ENCODE data around the gene DEPP1.
A peak's percentile ranks its signal among the peaks of the same experiment; 100 is the strongest.

DEPP1 gene

GRCh38 chr10:44978213-44978569 is 418 bp downstream of the DEPP1 start:
- DNase-seq, result no peak

GRCh38 chr10:44977287-44978212 is 1.1 kb downstream of the DEPP1 start:
- DNase-seq, result no peak

DNA sequence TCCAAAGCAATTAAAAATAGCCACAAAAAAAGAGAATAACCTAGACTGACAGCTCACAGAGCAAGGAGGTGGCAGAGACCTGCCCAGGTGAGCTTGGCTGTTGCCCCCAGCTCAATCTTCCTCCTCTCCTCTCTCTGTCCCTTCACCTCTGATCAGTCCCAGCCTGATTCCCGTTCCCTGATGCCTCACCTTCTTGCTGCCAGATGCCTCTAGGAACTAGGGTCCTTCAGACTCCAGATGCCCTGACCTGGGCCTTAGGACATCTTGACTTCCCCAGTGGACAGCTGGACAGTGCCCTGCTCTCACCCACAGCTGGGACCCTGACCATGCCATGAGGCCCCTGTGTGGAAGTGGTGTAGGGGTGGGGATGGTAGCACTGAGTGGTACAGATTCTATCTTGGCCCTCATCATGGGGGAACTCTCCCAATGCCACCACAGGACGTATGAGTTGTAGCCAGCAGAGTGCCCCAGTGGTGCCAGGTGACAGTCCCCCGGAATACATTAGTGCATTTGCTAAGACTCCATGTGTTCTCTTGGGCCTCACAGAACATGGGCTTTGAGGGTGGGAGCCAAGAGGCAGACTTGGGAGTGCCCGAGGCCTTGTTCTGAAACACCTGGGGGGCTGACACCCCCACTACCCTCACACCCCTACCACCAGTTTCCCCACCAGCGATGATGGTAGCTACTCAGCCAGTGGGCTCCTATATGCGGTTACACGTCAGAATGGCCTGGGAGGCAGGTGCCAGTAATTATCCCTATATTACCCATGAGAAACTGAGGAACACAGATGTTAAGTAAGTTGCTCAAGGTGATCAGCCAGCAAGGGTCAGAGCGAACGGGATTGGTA is 2.0 kb downstream of the DEPP1 start:
- DNase-seq, result no peak

DNA sequence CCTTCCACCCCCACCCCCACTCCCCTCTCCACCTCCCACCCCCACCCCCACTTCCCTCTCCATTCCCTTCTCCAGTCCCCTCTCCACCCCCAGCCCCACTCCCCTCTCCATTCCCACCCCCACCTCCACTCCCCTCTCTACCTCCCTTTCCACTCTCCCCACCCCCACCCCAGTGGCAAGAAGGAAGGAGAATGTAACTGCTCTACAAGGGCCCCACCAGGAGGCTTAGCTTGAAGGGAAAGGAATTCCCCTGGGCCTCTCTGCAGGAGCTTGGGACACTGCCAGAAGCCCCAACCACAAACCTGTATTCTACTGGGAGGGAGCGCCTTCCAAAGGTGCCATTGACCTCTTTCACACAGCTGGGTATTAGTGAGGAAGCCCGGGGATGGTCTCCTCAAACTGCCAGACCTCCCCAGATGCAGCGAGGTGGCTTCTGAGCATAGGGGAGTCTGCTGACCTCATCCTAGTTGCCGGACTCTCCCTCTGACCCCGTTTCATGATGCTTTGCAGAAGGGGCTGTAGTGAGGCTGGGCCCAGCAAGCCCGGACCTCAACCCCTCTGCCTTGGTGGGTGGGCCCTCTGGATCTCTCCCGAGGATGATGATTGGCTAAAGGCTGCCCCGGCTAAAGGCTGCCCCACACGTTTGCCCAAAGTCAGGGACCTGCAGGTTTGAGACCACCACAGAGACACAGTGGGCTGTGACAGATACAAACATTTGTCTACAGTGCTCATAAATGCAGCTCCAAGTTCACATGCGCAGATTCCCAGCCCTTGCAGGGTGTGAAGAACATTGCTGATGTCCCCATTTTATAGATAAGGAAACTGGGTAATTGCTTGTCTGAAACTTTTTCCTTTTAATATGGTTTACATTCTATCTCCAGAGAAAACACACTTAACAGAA is 2.9 kb downstream of the DEPP1 start:
- peak; percentile 69 for DNase-seq

- DNase-seq, result peak; percentile 93
Measured at GRCh38 chr10:44974628-44975430, 3.8 kb downstream of the DEPP1 start.

DNA sequence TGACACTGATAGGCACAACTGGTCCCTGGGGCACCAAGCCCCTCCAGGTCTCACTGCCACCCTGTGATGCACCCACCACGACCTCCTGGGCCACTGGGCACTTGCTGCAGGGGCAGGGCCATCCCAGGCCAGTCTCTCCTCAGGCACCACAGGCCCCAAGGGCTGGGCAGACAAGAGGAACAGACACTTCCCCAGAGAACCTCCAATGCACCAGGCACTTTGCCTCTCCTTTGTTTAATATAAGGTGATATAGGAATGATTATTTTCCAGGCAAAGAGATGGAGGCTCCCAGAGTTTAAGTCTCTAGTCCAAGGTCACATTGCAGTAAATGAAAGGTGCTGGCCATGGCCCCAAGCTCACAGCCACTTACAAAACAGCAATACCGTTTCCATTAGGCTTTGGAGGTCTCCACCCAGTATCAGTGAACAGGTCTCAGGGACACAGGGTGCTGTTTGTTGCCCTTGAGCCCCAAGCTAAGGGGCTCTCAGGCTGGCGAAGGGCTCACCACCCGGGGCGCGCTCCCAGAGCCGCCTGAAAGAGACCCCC is 4.5 kb downstream of the DEPP1 start:
- peak; percentile 30 for DNase-seq

DNA sequence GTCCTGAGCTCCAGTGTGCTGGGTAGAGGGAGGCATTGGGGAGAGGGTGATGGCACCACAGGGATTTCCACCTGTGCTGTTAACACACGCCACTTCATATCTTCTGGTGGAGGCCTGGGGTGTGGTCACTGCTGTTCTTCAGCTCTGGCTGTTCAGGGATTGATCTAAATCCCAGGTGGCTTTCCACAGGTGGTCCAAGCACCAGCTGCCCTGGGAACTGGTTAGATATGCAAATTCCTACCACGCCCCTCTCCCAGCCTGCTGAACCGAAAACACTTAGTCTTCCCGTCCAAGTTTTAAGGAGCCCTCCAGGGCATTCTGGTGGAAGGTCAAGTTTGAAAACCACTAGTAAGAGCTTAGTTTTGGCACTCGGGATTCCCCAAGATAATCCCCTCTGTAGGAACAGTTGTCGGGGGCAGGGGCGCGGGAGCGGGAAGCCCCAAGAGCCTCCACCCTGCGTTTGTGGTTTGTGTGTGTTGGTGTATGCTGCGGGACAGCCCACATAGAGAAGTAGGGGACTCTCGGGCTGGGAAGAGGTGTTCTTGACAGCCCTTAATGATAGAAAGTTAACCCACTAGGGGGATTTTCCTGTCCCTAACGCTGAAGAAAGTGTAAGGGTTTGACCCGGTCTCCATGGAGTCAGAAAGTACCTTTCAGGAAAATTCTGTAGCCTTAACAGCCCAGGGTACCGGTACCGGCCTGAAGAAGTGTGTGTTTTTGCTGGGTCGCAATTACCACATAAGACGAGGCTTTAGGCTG is 5.1 kb downstream of the DEPP1 start:
- no peak for DNase-seq

- no peak for DNase-seq
Measured at GRCh38 chr10:44972874-44973306, 5.7 kb downstream of the DEPP1 start.

DNA sequence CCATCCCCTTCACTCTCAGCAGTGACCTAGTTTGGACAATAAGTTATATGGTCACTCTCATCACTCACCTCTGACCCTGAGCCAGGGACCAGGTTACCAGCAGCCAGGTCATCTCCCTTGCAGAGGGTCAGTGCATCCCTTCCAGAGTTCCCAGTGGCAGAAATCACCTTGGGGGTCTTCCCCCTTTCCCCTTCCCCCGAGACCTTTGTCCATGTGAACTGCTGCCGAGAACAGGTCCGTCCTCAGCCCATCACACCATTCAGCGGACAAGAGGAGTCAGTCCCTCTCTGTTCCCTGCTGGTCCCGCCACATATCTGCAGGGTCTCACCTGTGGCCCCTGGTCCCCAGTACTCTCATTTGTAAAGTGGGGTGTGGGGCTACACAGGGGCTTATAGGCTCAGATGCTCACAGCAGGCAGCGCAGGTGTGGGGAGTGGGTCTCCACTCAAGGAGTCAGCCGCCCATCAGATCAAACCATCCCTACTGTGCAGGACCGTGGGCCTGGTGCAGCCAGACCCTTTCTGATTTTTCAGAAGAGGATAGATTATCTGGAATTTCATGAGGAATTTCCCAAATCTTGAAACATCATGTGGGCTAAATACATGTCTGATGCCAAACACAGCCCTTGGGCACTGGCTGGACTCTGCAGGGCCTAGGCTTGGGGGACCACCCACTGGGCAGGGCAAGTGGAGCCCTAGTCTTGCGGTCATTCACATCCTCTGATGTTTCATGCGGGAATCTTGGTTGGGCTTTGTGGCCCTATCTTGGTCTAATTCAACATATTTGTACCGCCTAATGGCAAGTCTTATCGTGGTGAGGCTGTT is 6.5 kb downstream of the DEPP1 start:
- DNase-seq, result no peak

DNA sequence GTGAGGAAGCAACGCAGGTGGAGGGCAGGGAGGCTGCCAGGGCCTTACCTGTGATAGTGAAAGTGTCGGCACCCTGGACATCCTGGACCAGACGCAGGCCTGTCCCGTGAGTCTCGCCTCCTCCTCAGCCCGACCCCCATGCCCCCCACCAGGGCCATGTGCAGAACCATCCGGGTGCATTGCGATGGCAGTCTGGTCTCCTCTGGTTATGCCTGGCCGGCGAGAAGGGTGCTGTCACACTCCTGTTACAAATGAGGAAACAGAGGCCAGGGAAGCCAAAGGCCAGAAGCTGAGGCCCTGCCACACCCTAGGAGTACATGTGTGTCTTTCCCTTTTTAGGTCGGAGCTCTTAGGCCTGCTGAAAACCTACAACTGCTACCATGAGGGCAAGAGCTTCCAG is 7.2 kb downstream of the DEPP1 start:
- DNase-seq, result no peak

DNA sequence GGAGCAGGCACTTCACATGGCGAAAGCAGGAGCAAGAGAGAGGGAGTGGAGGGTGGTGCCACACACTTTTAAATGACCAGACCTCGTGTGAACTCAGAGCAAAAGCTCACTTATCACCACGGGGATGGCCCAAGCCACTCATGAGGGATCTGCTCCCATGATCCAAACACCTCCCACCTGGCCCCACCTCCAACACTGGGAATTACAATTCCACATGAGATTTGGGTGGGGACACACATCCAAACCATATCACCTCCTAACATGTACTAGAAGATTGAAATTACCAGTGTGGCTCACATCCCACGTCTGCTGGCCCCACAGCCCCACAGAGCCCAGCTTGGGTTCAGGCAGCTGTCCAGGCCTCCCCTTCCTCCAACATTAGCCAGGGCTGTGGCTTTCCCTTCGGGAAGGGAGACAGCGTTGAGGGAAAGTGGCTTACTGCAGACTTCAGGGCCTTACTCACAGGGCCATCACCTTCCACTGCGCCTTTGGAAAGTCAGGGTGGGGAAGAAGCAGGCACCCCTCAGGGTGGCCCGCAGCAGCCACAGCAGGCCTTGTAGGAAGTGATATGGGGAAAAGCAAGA is 7.7 kb downstream of the DEPP1 start:
- no peak for DNase-seq

- DNase-seq, result no peak
Measured at GRCh38 chr10:44969854-44970253, 8.8 kb downstream of the DEPP1 start.

DNA sequence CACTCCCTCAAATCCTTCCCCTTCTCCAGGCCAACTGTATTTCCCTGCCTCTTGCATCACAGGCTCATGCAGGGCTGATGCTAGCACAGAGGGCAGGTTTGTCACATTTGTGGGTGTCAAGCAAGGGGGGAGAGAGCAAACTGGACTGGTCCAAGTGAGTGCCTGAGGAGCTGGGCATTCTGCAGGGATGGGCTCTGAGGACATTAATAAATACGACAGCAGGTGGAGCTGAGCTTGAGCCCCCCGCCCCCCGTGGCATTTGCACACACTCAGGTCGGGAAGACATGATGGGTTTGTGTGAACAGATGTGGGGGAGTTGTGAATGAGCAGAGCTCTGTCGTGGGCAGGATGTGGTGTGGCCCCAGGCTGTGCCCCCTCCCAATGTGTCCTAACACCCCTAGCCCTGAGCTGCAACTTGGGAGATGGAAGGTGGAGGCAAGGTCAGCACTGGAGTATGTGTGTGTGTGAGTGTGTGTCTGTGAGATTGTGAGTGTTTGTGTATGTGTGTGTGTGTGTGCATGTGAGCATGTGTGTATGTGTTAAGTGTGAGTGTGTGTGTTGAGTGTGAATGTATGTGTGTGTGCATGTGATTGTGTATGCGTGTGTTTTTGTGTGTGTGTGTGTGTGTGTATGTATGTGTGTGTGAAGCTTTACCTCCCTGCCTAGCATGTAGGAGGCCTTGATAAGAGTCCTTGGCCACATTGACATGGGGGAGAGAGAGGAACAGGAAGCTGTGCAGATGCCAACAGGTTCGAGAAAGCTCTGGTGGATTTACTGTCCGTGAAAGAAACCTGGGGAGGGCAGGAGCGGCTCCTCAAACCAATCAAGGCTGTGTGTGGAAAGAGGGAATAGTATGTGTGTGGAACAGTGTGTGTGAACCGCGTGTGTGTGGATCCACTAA is 9.9 kb downstream of the DEPP1 start:
- no peak for DNase-seq

GRCh38 chr10:44968091-44968490 is 10.5 kb downstream of the DEPP1 start:
- DNase-seq, result no peak

- DNase-seq, result no peak
Measured at GRCh38 chr10:44967616-44968015, 11.0 kb downstream of the DEPP1 start.

DNA sequence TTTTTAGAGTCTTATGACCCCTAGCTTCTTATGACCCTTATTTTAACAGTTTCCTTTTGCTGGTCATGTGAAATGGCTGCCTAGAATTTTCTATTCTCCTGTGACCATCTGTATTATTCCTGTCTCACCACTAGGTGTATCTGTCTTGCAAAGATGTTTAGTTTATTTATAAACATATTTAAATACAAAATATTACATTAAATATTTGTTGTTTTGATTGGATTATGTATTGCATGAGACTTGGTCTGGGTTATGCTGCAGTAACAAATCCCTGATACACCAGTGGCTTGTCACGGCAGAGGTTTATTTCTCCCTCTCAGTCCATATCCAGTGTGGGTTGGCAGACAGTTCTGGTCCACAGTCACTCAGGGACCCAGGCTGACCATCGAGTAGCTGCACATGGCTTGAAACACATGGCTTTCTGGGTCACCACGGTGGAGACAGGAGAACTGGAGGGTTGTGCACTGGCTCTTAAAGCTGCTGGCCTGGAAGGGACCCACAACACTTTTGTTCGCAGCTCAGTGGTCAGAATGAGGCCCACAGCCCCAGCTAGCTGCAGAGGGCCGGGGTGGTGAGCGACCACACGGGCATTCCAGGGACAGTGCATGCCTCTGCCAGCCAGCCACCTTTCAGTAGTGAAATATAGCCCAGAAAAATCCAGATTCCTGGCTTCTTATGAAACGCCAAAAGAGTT is 11.6 kb downstream of the DEPP1 start:
- DNase-seq, result peak; percentile 45

DNA sequence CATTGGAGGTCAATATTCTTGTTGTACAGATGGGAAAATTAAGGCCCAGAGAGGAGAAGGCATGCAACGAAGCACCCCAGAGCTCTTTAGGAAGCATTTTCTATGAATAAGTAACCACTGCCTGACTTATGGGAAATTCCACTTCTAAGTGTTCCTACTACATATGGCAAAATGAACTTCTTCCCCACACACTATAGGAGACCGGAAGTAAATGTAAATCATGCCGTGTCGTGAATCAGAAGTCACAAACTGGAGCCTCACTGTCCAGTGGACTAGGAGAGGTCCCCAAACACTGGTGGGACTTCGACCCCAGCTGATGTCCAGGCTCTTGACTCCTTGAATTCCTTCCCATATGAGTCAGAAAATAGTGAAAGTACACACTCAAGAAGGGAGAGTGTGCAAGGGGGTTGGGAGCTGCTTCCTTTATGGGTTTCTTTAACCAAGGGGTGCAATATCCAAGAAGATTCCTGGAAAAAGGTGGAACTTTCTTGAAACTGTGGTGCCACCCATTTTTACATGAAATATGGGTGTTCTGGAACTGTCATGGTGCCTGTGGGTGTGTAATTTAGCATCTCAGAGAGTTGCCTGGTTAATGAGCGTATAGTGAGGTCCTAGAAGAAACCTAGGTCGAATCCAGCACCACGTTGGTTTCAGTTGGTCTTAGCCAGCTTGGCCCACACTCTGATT is 12.3 kb downstream of the DEPP1 start:
- no peak for DNase-seq

All from retina (tissue), 1 donor.